Hippocampal formation (tissue), 2 donors: ENCODE results near the gene MBTPS2.
"Not testable (repeated sequence)": the region's sequence is repeated elsewhere in the genome, so short reads cannot be mapped to it uniquely, and the experiment has no call there.

Source experiments
- DNase-seq, 2 donors: peaks; one replicate each; lab custom pipeline; 2025; lab: John Stamatoyannopoulos, UW

The MBTPS2 gene

DNA sequence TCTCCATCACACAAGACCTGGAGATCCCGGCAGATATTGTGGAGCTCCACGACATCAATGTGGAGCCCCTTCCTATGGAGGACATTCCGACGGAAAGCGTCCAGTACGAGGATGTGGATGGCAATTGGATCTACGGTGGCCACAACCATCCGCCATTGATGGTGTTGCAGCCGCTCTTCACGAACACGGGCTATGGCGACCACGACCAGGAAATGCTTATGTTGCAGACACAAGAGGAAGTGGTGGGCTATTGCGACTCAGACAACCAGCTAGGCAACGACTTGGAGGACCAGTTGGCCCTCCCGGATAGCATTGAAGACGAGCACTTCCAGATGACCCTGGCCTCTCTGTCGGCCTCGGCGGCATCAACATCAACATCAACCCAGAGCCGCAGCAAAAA lies 17.1 kb downstream of the MBTPS2 start:
- DNase-seq: no peak

DNA sequence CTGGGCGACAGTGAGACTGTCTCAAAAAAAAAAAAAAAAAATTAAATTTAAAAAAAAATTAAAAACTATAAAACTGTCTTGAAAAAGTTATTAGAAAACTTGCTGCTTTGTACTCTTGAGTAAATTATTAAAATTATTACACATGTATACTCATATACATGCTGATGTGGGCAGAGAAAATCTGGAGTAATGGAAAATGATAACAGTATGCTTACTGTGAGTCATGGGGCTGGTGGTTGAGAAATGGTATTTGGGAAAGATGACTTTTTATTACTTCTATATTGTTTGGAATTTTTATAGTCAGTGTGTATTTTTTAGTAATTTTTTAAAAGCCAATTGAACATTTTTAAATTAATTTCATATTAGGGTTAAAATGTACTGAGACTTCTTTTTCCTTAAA lies 23.8 kb downstream of the MBTPS2 start:
- no peak for DNase-seq

DNA sequence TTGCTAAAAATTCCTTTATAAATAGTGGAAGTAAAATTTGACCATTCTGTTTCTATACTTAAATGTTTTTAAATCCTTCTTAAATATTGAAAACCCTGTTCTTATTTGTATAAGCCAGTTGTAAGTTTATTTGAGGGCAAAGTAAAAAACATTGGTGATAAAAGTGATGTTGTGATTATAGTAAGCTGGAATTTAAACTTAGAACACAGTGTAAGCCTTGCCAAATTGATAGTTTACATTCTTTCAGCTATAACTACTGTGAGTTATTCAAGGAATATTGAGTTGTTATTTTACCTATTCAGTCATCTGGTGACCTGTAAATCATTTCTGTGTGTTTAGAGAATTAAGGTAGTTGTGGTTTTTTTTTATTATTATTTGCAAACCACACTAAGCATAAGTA lies 26.0 kb downstream of the MBTPS2 start:
- no peak for DNase-seq

DNA sequence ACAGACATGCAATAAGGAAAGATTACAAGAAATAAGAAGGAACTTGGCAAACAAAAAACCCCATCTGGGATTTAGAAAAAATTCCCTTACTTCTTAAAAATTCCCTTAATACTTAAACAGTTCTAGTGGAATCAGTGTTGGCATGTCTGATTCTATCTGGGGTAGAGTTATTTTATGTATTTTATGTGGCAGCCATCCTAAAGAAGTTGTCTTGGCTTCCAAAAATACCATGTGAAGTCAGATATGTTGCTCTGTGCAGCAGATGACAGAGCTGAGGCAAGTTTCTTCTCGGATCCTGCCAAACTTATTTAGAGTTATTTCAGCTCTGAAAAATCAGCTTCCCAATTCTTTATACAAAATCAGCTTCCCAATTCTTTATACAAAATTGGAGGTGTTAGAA lies 31.1 kb downstream of the MBTPS2 start:
- DNase-seq: no peak

DNA sequence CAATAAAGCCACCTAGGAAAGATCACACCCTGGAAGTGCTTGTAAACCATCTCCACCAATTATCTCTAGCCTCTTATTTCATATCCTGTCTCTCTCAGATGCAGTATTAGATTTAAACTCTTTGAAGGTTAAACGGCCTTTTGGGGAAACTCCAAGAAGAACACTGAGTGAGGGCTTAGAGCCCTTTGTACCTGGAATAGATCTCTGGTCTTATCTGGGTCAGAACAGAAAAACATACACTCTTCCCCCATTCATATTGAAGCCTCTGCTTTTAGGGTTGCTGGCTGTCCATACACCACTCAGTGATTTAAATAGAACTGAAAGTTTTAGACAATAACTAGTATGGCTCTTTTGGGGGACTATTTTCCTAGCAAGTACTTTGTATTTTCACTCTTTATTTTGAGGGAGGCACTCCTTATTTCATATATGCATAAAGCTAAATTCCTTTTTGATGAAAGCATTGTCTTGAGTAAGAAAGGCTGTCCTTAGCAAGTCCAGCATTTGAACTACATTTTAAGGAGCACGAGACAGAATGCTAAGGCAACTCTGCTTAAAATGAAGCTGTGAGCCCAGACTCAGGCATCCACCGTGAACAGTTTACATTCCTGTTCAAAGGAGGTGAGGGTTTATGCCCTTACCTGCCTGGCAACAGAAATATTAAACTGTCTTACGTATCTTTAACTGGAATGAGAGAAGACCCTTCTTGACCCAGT lies 33.8 kb downstream of the MBTPS2 start:
- DNase-seq: no peak

DNA sequence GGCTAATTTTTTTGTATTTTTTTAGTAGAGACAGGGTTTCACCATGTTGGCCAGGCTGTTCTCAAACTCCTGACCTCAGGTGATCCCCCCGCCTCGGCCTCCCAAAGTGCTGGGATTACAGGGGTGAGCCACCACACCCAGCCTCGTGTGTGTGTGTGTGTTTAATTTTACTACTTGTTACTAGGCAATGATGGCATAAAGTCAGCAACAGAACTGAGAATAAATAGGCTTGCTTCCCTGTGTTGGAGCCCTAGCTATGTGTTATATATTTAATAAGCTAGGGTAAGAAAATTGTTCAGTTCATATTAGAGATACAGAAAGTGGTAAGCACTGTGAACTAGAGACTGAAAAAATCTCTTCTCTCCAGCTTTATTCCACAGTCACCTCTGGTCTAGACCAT lies 34.8 kb downstream of the MBTPS2 start:
- DNase-seq: not testable (repeated sequence)

DNA sequence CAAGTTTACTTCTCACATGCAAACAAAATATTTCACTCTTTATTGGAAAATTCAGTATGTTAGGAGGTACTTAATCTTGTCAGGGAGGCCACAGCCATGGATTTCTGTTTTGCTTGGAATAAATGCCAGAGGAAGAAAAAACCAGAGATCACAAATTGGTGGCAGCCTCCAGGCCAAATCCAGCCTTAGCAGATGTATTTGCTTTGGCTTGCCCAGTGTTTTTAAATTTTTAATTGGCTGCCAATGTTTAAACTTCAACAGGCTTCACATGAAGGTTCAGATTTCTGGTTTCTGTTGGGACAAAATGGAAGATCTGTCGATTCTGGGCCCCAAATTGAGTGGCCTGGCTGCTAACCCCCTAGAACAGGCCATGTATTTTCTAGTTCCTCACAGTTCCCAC lies 35.6 kb downstream of the MBTPS2 start:
- no peak for DNase-seq

DNA sequence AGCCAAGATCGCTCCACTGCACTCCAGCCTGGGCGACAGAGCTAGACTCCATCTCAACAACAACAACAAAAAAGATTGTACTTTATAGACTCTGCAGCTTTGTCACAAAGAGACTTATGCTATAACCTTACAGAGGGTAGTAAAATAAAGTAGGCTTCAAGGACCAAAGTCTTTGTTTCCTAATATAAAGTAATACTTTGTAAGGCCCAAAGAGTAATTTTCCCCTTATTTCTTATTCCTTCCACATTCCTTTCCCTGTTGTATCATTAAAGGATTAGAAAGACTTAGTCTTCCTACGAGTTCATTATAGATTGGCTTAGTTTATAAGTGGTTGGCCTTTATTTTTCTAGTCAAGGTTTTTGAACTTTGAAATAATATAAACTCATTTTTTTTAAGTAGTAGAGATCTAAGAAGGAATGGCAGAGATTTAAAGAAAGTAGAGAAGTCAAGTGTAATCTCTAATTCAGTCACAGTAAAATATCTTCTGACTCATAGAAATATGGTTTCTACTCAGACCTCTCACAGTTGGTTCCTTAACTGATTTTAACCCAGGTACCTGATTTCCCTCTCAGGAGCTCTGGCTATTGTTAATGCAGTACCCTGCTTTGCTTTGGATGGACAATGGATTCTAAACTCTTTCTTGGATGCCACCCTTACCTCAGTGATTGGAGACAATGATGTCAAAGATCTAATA lies 42.6 kb downstream of the MBTPS2 start:
- no peak for DNase-seq

DNA sequence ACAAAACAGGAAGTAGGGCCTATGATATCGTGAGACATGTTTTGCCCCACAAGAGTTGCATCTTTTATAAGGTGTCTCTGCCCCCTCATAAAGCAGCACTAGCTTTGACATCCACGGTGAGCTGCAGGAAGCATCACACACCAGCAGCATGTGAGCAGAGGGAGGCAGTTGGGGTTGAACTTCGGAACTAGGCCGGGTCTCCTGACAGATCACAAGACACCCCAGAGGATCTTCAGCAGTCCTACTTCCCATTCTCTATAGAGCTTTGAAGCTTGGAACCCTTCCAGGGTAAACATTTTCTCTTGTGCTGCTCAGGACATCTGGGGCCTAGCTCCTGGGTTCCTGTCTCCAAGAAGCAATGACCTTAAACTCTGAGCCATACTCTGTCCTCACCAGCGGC lies 43.8 kb downstream of the MBTPS2 start:
- DNase-seq: peak in 1 of 2 donors; percentile 9

DNA sequence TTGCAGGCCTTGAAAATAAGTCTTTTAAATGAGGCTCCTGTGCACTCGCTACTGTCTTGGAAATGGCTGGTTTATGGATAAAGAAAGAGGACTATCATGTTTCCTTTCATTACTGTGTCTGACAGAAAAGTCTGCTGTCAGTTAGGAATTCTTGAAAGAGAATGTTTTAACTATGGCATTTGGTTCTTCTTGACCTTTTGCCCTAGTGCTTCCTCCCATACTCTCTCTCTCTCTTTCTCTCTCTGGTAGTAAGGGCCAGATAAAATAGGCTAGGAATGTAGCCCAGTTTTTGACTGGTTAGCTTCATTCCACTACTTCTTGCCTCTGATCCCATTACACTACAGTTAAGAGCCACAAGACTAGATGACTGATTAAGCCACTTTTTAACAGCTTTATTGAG lies 46.2 kb downstream of the MBTPS2 start:
- no peak for DNase-seq

DNA sequence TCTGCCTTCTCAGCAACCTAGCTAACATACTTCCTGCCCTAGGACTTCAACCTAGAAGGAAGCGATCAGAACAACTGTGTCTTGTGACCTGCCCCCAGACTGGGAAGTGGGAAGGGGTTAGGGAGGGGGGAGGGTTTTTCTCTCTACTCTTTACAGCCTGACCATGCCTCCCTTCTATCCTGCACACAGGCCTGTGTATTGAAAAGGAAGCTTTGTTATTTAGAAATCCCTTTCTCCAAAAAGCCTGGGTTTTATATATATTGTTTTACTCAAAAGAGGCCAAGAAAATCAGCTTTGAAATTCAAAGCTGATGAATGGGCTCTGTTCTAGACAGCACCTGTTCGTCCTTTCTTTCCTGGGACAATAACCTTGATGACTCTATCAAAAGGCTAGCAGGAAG lies 65.9 kb downstream of the MBTPS2 start:
- DNase-seq: peak in 1 of 2 donors; percentile 3

DNA sequence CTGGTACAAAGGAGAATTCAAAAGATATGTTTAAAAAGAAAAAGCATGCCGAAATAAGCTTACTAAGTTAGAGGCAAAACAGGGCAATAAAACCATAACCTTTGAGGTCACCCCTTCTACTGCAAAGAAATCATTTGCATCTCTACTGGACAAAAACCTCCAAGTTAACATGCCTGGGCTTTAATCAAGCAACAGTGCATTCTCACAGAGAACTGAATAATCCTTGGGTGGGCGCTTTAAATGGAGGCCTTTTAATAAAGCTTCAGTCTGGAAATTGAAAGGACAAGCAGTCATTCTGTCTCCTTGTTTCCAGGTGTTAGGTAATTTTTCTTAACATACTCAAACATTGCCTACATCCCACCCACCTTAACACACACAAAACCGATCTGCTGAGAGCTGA lies 66.5 kb downstream of the MBTPS2 start:
- no peak for DNase-seq

DNA sequence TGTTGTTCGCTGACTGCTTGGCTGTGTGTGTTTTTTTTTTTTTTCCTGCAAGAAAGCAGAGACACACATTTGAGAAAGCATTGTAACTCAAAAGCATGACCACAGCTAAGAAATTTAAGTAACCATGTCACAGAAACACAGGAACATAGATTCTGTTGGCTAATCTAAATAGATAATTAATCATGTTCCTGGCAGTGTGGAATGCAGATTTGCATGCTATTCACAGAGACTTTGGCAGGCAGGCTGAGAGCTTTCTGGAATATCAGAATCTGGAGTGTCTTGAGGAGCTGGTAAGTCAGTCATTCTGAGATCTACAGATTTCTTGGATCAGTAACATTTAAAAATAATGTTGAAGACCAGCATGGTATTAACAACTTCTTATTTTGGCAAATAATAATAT lies 67.8 kb downstream of the MBTPS2 start:
- DNase-seq: no peak

DNA sequence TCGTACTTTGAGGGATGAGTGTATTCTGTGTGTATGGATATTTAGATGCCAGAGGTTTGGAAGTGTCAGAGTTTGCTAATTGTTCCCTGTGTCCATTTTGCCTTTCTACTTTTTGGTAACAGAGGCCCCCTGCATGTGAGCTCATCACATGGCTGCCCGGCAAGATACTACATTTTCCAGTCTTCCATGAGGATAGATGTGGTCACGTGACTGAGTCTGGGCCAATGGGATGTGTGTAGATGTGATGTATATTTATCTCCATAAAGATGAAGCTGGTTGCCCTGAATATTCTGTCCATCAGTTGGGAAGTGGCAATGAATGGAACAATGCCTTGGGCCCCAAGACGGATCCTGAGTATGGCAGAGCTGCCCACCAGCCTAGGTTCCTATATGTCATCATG lies 72.1 kb downstream of the MBTPS2 start:
- no peak for DNase-seq

DNA sequence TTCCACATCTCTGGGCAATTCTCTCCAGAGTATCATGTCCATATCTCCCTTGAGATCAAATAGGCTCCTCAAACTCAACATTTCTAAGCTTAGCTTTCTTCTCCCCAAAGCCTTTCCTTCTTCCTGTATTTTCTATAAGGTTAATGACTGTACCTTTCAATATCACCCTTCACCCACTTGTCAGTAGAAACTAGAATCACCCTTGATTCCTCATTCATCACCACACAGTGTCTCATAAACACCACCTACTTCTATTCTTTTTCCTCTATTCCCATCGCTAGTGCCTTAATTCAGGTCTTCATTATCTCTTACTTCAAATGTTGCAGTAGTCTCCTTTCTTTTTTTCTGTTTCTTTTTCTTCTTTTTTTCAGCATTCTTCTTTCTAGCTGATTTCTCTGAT lies 72.8 kb downstream of the MBTPS2 start:
- DNase-seq: no peak

DNA sequence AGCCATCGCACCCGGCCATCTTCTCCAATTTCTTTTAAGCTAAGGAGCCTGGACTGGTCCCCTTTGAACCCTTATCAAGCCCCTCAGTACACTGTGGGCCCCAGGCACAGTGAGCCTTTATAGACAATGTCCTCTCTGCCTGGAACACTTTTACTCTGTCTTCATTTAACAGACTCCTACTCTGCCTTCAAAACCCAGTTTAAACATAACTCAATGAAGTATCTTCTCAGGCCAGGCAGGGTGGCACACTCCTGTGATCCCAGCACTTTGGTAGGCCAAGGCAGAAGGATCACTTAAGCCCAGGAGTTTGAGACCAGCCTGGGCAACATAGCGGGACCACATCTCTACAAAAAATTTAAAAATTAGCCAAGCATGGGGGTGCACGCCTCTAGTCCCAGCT lies 73.6 kb downstream of the MBTPS2 start:
- DNase-seq: no peak

DNA sequence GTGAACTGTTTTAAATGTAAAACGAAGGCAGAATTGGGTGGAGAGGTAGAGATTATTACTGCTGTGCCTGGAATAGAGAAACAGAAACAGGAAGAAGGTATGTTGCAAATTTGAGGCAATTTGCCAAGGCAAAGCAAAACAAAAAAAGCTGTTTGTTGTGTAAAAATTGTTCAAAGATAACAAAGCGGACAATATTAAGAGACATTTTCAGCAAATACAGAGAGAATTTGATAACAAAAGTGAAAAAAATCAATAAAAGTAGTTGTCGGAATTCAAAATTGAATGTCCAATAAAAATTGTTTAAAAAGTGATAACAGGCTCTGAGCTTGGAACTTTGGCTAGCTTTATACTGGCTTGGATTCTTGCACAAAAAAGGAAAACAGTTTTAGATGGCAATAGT lies 86.7 kb downstream of the MBTPS2 start:
- no peak for DNase-seq

DNA sequence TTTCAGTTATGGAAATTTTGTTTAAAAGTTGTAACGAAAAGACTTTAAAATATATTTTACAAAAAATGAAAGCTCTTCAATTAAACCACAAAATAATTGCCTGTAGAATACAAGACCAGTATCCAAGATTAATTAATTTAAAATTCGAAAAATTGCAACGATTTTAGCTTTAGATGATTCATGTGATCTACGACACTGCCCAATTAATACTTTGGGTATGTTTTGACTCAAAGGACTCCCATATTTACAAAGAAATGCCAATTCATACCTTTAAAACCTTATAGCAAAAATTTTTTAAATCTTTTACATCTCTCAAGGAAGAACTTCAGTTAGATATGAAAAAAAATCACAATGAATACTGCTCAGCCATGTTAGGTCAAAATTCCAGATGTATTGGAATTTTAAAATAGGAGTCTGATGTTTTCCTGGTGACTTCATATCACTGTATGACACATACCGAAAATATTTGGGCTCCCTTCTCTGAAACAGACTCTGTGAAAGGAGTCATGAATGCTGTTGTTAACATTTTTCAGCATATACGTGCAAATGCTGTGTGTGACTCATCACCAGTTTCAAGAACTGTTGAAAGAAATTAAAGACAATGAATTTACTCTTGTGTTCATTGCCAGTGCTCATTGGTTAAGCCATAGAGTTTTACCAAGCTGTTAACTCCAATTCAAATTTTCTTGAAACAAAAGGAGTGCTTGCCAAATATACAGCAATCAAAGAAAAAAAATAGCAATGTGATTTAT lies 87.3 kb downstream of the MBTPS2 start:
- DNase-seq: no peak

DNA sequence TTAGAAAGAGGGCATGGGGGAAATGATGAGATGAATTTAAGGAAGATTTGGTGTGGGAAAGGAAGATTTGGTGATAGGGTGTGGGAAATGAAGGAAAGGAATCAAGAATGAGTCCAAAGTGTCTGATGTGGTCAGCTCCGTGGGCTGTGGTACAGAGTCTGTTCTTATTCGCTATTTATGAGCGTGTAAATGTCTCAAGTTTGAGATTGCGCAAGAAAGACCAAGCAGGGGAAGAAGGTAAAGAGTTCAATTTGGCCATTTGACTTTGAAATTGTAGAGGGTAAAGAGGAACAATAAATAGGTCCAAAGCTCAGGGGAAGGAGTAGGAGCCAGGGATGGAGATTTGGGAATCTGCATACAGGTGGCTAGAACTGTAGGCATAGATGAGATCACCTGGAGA lies 89.8 kb downstream of the MBTPS2 start:
- no peak for DNase-seq

DNA sequence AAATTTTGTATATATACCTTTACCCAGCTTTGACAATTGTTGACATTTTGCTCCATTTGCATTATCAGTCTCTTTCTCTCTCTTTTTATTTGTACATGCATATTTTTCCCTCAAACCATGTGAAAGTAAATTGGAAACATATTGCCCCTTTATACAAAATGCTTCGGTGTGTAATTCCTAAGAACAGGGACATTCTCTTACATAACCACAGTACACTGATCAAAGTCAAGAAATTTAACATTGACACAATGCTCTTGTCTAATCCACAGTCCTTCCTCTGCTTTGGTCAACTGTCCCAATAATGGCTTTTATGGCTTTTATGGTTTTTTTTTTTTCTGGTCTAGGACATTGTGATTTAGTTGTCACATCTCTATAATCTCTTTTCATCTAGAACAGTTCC lies 91.6 kb downstream of the MBTPS2 start:
- DNase-seq: no peak

DNA sequence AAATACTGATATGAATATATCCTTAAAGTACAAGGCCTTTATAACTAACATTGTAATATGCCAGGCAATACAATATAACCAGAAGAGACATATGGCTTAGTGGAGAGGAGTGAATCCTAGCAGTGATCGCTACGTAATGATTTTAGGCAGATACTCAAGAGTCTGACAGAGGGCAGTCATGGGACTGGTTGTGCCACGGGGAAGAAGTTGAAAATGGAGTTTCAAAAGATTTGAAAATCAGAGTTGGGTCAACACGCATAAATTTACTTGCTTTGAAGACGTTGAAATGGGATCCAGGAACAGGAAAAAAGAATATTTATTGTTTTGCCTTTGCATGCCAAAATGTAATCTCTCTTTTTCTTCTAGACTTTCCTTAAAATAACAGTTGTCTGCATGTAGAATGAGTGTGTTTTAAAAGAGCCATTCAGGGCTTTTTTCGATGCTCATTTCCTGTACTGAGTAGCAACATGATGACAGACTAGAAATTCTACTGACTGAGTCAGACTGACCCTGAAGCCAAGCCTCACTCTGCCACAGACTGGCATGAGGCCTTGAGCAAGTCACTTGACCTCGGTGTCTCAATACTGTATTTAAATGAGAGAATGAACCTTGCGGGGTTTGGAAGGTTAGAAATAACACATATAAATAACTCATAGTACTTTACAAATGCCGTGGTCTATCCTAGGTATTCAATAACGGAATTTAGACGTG lies 93.0 kb downstream of the MBTPS2 start:
- DNase-seq: no peak

DNA sequence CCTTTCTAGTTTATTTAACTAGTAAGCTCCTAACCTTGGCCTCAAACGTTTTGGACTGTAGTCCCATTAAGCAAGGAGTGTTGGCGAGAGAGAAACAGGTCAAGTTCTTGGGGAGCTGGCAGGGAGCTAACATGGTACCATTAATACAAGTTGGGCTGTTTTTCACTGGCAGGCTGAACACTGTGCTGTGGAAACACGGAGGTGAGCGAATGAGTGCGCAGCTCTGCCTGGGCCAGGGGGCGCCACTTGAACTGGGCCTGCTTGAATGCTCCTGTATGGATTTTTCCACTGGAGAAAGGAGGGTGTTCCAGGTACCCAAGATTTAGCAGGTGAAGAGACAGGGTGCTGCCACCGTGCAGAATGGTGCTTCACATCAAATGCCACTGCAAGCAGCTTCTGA lies 93.7 kb downstream of the MBTPS2 start:
- no peak for DNase-seq

DNA sequence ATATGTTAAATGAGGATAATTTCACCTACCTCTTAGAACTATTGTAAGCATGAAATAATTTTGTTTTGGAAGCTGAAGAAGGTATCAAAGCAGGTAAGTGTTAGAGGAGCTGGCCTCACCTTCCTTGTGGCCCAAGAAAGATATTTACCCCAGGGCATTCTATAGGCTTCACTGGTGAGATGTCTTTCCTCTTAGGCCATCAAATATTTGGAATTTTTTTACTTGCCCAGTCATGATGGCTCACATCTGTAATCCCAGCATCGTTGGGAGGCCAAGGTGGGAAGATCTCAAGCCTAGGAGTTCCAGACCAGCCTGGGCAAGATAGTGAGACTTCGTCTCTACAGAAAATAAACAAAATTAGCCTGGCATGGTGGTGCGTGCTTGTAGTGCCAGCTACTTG lies 95.0 kb downstream of the MBTPS2 start:
- DNase-seq: no peak
